NT2/D1 (cell line): ENCODE data around the gene KIAA0513.

Experiments used
- SUZ12 ChIP-seq: IDR thresholded peaks from 2 replicates; pipeline ENCODE4 v1.6.1; 2011; ENCODE audit not compliant: insufficient read length, insufficient read depth; ENCODE audit errors: extremely low read depth
- YY1 ChIP-seq: IDR thresholded peaks from 2 replicates; pipeline ENCODE4 v1.6.1; 2011; ENCODE audit not compliant: insufficient read length, insufficient read depth
- ZNF274 ChIP-seq: IDR thresholded peaks from 2 replicates; pipeline ENCODE4 v1.6.1; 2011; ENCODE audit warnings: mild to moderate bottlenecking, low read depth, low read length

DNA sequence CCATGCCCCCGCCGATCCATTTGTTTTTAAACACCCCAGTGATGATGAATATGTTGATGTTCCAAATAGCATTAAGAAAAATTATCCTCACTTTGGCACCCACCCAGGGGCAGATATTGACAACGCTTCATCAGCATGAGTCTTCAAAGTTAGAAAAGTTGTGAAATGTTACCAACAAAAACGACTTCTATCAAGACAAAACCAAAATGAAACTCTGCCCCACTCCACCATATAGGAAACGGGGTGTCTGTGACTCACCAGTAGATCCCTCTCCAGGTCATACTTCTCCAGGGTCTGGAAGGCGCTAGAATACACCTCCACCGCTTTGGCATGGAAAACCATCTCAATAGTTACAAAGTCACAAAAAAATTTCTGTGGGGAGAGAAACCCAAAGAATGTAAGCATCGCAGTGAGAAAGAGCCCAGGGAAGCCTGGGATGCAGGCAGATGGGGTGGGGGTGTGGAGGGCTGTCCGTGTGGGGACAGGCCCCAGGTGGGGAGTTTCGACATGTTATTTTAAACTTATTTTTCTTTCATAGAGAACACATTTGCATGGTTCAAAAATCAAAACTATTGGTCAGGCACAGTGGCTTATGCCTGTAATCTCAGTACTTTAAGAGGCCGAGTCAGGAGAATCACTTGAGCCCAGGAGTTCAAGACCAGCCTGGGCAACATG, 74.5 kb downstream of the KIAA0513 start:
- TF ChIP-seq YY1, result no peak
- no peak for TF ChIP-seq ZNF274
- TF ChIP-seq SUZ12, result no peak
